CMK (cell line): Measurements from ENCODE around the gene C5orf46.
"Not testable (repeated sequence)": the region's sequence is repeated elsewhere in the genome, so short reads cannot be mapped to it uniquely, and the experiment has no call there.

Experiments used
- DNase-seq: peaks from one replicate; pipeline ENCODE4 v3.0.0-alpha.2; 2010; ENCODE audit warnings: low read depth

C5orf46 gene

GRCh38 chr5:147906326-147907095 lies at the start of gene C5orf46:
Gene C5orf46 (minus strand): TSS chr5:147906538. CDS start chr5:147906501, 37 bp downstream.
- DNase-seq: no peak

- no peak for DNase-seq
Measured at GRCh38 chr5:147954971-147955370, 48.6 kb upstream of the C5orf46 start.

GRCh38 chr5:147949711-147950573 lies 43.6 kb upstream of the C5orf46 start:
- no peak for DNase-seq

- not testable (repeated sequence) for DNase-seq
Measured at GRCh38 chr5:147946658-147947274, 40.4 kb upstream of the C5orf46 start.

- DNase-seq: no peak
Measured at GRCh38 chr5:147939431-147940114, 33.2 kb upstream of the C5orf46 start.

- DNase-seq: no peak
Measured at GRCh38 chr5:147935032-147935431, 28.7 kb upstream of the C5orf46 start.

GRCh38 chr5:147930769-147931168 lies 24.4 kb upstream of the C5orf46 start:
- no peak for DNase-seq

- DNase-seq: no peak
Measured at GRCh38 chr5:147927901-147928300, 21.6 kb upstream of the C5orf46 start.

GRCh38 chr5:147925020-147925419 lies 18.7 kb upstream of the C5orf46 start:
- DNase-seq: no peak

GRCh38 chr5:147921136-147921535 lies 14.8 kb upstream of the C5orf46 start:
- no peak for DNase-seq

GRCh38 chr5:147920420-147921030 lies 14.2 kb upstream of the C5orf46 start:
- DNase-seq: no peak

GRCh38 chr5:147918899-147919298 lies 12.6 kb upstream of the C5orf46 start:
- no peak for DNase-seq

- no peak for DNase-seq
Measured at GRCh38 chr5:147918101-147918685, 11.9 kb upstream of the C5orf46 start.

GRCh38 chr5:147913786-147914185 lies 7.4 kb upstream of the C5orf46 start:
- no peak for DNase-seq

GRCh38 chr5:147912011-147912410 lies 5.7 kb upstream of the C5orf46 start:
- no peak for DNase-seq

- no peak for DNase-seq
Measured at GRCh38 chr5:147911427-147911826, 5.1 kb upstream of the C5orf46 start.

GRCh38 chr5:147904110-147904509 lies 2.2 kb downstream of the C5orf46 start:
- DNase-seq: no peak

GRCh38 chr5:147902609-147903115 lies 3.7 kb downstream of the C5orf46 start:
- no peak for DNase-seq

GRCh38 chr5:147901599-147902039 lies 4.7 kb downstream of the C5orf46 start:
- no peak for DNase-seq

- DNase-seq: no peak
Measured at GRCh38 chr5:147898875-147899401, 7.4 kb downstream of the C5orf46 start.

- DNase-seq: no peak
Measured at GRCh38 chr5:147895864-147896263, 10.5 kb downstream of the C5orf46 start.
